GM12878 (cell line): Measurements from ENCODE around the gene WNT9A. TPM values are rescaled to one million over a fixed set of nuclear protein-coding genes. Genes with fewer than 3 reads are reported as not detected.

Source experiments
- ATAC-seq: fragments of 200-7000 bp; cut with Tn5 transposase; 3 replicates; pipeline ENCODE4 v1.9.1; 2020; ENCODE audit warnings: mild to moderate bottlenecking, moderate library complexity
- BruUV-seq: library from RNA; stranded (reverse); fragments of 400-500 nt; replicated peaks from 2 replicates; lab custom pipeline; 2021; lab: Mats Ljungman, UMichigan
- CTCF ChIA-PET: fragments of 300-600 bp; sonication (Branson Sonifier 250); formaldehyde crosslinking; extraction: SDS; loops from one replicate; lab custom pipeline; 2021; ENCODE audit warnings: inconsistent platforms; lab: Yijun Ruan, JAX
- POLR2A ChIA-PET: fragments of 350-600 bp; formaldehyde crosslinking; extraction: SDS; loops from one replicate; lab custom pipeline; 2021; ENCODE audit warnings: inconsistent platforms; lab: Charles Lee
- RAD21 ChIA-PET: fragments of 300-600 bp; sonication (Branson Sonifier 250); formaldehyde crosslinking; loops from one replicate; lab custom pipeline; 2023; ENCODE audit warnings: antibody characterized with exemption; ENCODE audit not compliant: unreplicated experiment; lab: Charles Lee
- SMC1A ChIA-PET: fragments of 300-600 bp; sonication (Branson Sonifier 250); formaldehyde crosslinking; loops from one replicate; lab custom pipeline; 2023; ENCODE audit not compliant: unreplicated experiment, uncharacterized antibody; lab: Charles Lee
- DNase-seq: peaks from one replicate; pipeline ENCODE4 v3.0.0-alpha.2; 2011; ENCODE audit warnings: low read depth, low spot score
- FAIRE-seq: peaks from 3 replicates; lab custom pipeline; 2011; peaks lifted over from hg19 to GRCh38; lab: Jason Lieb, UNC
- H2AFZ ChIP-seq: 2 replicates; pipeline ENCODE4 v1.6.0; 2011; ENCODE audit warnings: low read depth, low read length, control low read depth; ENCODE audit not compliant: control insufficient read depth
- H3K27ac ChIP-seq: 2 replicates; pipeline ENCODE4 v1.5.1; 2011; ENCODE audit warnings: control low read depth; ENCODE audit not compliant: control insufficient read depth, insufficient read depth
- H3K27me3 ChIP-seq, 2 experiments: replicated peaks in 1 of 2; 2 replicates each; pipeline versions ENCODE4 v1.6.0 to v1.6.1; 2011; ENCODE audit warnings: low read length in 1 of 2; ENCODE audit not compliant: control insufficient read depth in 2 of 2, insufficient read depth in 2 of 2
- H3K36me3 ChIP-seq, 2 experiments: 2 replicates each; pipeline ENCODE4 v1.5.1; 2011; ENCODE audit warnings: low read length in 1 of 2; ENCODE audit not compliant: control insufficient read depth in 2 of 2, insufficient read depth in 2 of 2
- H3K4me1 ChIP-seq: 2 replicates; pipeline ENCODE4 v1.6.1; 2011; ENCODE audit warnings: mild to moderate bottlenecking, low read length, moderate library complexity, mixed read lengths; ENCODE audit not compliant: control insufficient read depth, insufficient read depth
- H3K4me2 ChIP-seq: 2 replicates; pipeline ENCODE4 v1.6.0; 2011; ENCODE audit warnings: control low read depth; ENCODE audit not compliant: control insufficient read depth, insufficient read depth
- H3K4me3 ChIP-seq: fragments of 200-600 bp; sonication (generic); 2 replicates; pipeline ENCODE4 v1.5.1; 2016
- H3K79me2 ChIP-seq: 2 replicates; pipeline ENCODE4 v1.6.0; 2011; ENCODE audit warnings: low read length; ENCODE audit not compliant: control insufficient read depth, insufficient read depth
- H3K9ac ChIP-seq: 2 replicates; pipeline ENCODE4 v1.8.0; 2011; ENCODE audit warnings: low read length, control low read depth, mixed read lengths; ENCODE audit not compliant: control insufficient read depth, insufficient read depth
- H3K9me3 ChIP-seq: replicated peaks from 3 replicates; pipeline ENCODE4 v1.5.1; 2011; ENCODE audit warnings: mild to moderate bottlenecking, low read length; ENCODE audit not compliant: control insufficient read depth, insufficient read depth
- H4K20me1 ChIP-seq: 2 replicates; pipeline ENCODE4 v1.6.0; 2011; ENCODE audit not compliant: control insufficient read depth, insufficient read depth
- CREB1 ChIP-seq: IDR thresholded peaks from 2 replicates; pipeline ENCODE4 v1.6.1; 2012; ENCODE audit warnings: low read depth, mild to moderate bottlenecking, inconsistent platforms
- GABPA ChIP-seq: IDR thresholded peaks from 2 replicates; pipeline ENCODE4 v1.6.1; 2014; ENCODE audit warnings: antibody characterized with exemption, low read depth, mild to moderate bottlenecking, inconsistent platforms
- HCFC1 ChIP-seq: fragments of 150-350 bp; IDR thresholded peaks from 2 replicates; pipeline ENCODE4 v1.6.1; 2014; ENCODE audit warnings: low read length
- MTA2 ChIP-seq: fragments of 450-650 bp; IDR thresholded peaks from 2 replicates; pipeline ENCODE4 v1.6.1; 2016; ENCODE audit warnings: low read depth, mild to moderate bottlenecking, moderate library complexity
- NR2C2 ChIP-seq: IDR thresholded peaks from 2 replicates; pipeline ENCODE4 v1.6.1; 2011; ENCODE audit warnings: borderline replicate concordance, low read depth; ENCODE audit not compliant: control insufficient read depth, insufficient read length
- RBBP5 ChIP-seq: fragments of 200-600 bp; sonication (generic); conservative IDR thresholded peaks from 2 replicates; pipeline ENCODE4 v1.6.1; 2016
- ZNF217 ChIP-seq: fragments of 450-650 bp; IDR thresholded peaks from 2 replicates; pipeline ENCODE4 v1.6.1; 2017; ENCODE audit warnings: antibody characterized with exemption, mild to moderate bottlenecking
- ZNF384 ChIP-seq: IDR thresholded peaks from 2 replicates; pipeline ENCODE4 v1.6.1; 2012; ENCODE audit warnings: low read depth, mild to moderate bottlenecking, low read length, improper control_type of control experiment, borderline replicate concordance
- ZNF622 ChIP-seq: fragments of 450-650 bp; IDR thresholded peaks from 2 replicates; pipeline ENCODE4 v1.6.1; 2017; ENCODE audit warnings: mild to moderate bottlenecking, inconsistent platforms
- ZZZ3 ChIP-seq: IDR thresholded peaks from 2 replicates; pipeline ENCODE4 v1.6.1; 2011; ENCODE audit warnings: low read depth; ENCODE audit not compliant: control insufficient read depth, insufficient read length
- WGBS: methylation state at CpG from one replicate; pipeline ENCODE4 v1.1.6; 2016; ENCODE audit warnings: low lambda C conversion rate; ENCODE audit not compliant: insufficient replicate concordance, insufficient coverage; ENCODE audit errors: missing lambda C conversion rate; 5-methylcytosine and 5-hydroxymethylcytosine counted together
- in situ Hi-C: fragments of 300-500 bp; cut with MboI; formaldehyde crosslinking; loops from 9 replicates; pipeline ENCODE4 v1.14.3; 2018; ENCODE audit warnings: mixed read lengths
- intact Hi-C: fragments of 100-400 bp; cut with micrococcal nuclease; formaldehyde crosslinking; loops from one replicate; pipeline ENCODE4 v1.14.2; 2022; ENCODE audit not compliant: unreplicated experiment
- polyA plus RNA-seq, 11 experiments: library from polyadenylated mRNA; depleted of rRNA in 4 of 11; unstranded in 6 of 11; stranded (reverse) in 5 of 11; fragments of >200 nt; fragmentation: Nextera tagmentation in 4 of 11; fragmentation: Illumina TruSeq in 1 of 11; extraction: Ambion mirVana in 4 of 11; extraction: Trizol in 1 of 11; gene quantifications; 1 replicate in 1 of 11; 2 replicates in 10 of 11; pipeline versions ENCODE4 v1.2.1 to v1.2.3, GENCODE V29; 2011 to 2016; ENCODE audit warnings: inconsistent platforms in 2 of 11, missing spikeins in 2 of 11, low read depth in 1 of 11
- total RNA-seq, 4 experiments: library from RNA; depleted of rRNA in 3 of 4; stranded (reverse); fragments of >200 nt in 3 of 4; fragmentation: Illumina TruSeq in 1 of 4; extraction: Trizol in 1 of 4; gene quantifications; 2 replicates each; pipeline versions ENCODE4 v1.2.1 to v1.2.3, GENCODE V29; 2013 to 2021
- TF ChIP-seq, protein P1 (sequence below): fragments of 450-650 bp; IDR thresholded peaks from 2 replicates; pipeline ENCODE4 v1.6.1; 2017; ENCODE audit warnings: mild to moderate bottlenecking, low read depth, inconsistent platforms; ENCODE audit not compliant: poor library complexity, severe bottlenecking
- TF ChIP-seq, protein P2 (sequence below): IDR thresholded peaks from 2 replicates; pipeline ENCODE4 v1.6.1; 2012; ENCODE audit warnings: mild to moderate bottlenecking, low read depth, low read length
- TF ChIP-seq, protein P3 (sequence below): fragments of 450-650 bp; IDR thresholded peaks from 2 replicates; pipeline ENCODE4 v1.6.1; 2017; ENCODE audit warnings: mild to moderate bottlenecking, moderate library complexity

The WNT9A gene
- total and polyA plus RNA-seq, 10 of the 15 experiments (the other 5 are each of a cell fraction or from before 2014, with no cell fraction given), result not detected

DNA sequence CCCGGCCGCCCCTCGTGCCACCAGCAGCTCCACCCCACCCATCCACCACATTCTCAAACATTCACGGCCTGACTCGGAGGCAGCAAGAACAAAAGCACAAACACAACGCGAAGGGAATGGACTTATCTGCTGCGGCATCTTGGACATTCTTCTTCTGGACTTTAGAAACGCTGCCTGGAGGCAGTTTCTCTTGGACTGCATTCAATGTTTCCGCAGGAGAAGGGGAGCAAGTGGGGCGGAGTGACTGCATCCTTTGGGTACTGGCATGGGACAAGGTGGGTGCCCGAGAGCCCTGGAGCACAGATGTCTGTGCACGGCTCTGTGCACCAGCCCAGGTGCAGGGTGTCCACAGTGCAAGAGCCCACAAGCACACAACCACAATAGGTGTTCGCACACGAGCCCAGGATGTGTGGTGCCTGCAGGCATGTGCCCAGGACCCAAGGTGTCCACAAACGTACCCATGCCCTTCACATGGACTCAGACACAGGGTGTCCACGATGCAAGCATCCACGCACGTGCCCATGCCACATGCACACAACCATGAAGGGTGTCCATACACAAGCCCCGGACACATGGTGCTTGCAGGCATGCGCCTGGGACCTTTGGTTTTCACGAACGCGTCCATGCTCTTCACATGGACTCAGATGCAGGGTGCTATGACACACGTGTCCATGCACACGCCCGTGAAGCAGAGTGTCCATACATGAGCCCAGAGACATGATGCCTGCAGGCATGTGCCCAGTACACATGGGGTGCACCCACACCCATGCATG is 53.6 kb downstream of the WNT9A start:
- DNase-seq (no peak), FAIRE-seq (no peak), ATAC-seq (no peak)
- intact Hi-C loops (no loop called here), in situ Hi-C loops (no loop called here)
- Histone ChIP-seq H3K4me2 (no peak overlapping the region), H3K4me1 (no peaks in the 10 kb centered on the region), H3K27ac (no peak overlapping the region), H3K9ac (no peak overlapping the region), H3K27me3 (no peaks in the 10 kb centered on the region), H3K4me3 (no peak overlapping the region), H3K36me3 (no peaks in the 10 kb centered on the region), H2AFZ (no peak overlapping the region), H3K9me3 (no peaks in the 10 kb centered on the region)
- WGBS, result 43% methylated on average over 27 of the region's 27 CpGs
- ChIA-PET POLR2A (no interaction called here), RAD21 (no interaction called here), CTCF (no interaction called here), SMC1A (no interaction called here)
- no TSS peak for BruUV-seq
- TF ChIP-seq RBBP5 (no peak), MTA2 (no peak), ZZZ3 (no peak), ZNF384 (no peak), GABPA (no peak), CREB1 (no peak), ZNF217 (no peak), NR2C2 (no peak), HCFC1 (no peak), ZNF622 (no peak)
- TF ChIP-seq, protein P1, sequence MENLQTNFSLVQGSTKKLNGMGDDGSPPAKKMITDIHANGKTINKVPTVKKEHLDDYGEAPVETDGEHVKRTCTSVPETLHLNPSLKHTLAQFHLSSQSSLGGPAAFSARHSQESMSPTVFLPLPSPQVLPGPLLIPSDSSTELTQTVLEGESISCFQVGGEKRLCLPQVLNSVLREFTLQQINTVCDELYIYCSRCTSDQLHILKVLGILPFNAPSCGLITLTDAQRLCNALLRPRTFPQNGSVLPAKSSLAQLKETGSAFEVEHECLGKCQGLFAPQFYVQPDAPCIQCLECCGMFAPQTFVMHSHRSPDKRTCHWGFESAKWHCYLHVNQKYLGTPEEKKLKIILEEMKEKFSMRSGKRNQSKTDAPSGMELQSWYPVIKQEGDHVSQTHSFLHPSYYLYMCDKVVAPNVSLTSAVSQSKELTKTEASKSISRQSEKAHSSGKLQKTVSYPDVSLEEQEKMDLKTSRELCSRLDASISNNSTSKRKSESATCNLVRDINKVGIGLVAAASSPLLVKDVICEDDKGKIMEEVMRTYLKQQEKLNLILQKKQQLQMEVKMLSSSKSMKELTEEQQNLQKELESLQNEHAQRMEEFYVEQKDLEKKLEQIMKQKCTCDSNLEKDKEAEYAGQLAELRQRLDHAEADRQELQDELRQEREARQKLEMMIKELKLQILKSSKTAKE, result no peak
- TF ChIP-seq, protein P2, sequence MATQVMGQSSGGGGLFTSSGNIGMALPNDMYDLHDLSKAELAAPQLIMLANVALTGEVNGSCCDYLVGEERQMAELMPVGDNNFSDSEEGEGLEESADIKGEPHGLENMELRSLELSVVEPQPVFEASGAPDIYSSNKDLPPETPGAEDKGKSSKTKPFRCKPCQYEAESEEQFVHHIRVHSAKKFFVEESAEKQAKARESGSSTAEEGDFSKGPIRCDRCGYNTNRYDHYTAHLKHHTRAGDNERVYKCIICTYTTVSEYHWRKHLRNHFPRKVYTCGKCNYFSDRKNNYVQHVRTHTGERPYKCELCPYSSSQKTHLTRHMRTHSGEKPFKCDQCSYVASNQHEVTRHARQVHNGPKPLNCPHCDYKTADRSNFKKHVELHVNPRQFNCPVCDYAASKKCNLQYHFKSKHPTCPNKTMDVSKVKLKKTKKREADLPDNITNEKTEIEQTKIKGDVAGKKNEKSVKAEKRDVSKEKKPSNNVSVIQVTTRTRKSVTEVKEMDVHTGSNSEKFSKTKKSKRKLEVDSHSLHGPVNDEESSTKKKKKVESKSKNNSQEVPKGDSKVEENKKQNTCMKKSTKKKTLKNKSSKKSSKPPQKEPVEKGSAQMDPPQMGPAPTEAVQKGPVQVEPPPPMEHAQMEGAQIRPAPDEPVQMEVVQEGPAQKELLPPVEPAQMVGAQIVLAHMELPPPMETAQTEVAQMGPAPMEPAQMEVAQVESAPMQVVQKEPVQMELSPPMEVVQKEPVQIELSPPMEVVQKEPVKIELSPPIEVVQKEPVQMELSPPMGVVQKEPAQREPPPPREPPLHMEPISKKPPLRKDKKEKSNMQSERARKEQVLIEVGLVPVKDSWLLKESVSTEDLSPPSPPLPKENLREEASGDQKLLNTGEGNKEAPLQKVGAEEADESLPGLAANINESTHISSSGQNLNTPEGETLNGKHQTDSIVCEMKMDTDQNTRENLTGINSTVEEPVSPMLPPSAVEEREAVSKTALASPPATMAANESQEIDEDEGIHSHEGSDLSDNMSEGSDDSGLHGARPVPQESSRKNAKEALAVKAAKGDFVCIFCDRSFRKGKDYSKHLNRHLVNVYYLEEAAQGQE, result no peak
- TF ChIP-seq, protein P3, sequence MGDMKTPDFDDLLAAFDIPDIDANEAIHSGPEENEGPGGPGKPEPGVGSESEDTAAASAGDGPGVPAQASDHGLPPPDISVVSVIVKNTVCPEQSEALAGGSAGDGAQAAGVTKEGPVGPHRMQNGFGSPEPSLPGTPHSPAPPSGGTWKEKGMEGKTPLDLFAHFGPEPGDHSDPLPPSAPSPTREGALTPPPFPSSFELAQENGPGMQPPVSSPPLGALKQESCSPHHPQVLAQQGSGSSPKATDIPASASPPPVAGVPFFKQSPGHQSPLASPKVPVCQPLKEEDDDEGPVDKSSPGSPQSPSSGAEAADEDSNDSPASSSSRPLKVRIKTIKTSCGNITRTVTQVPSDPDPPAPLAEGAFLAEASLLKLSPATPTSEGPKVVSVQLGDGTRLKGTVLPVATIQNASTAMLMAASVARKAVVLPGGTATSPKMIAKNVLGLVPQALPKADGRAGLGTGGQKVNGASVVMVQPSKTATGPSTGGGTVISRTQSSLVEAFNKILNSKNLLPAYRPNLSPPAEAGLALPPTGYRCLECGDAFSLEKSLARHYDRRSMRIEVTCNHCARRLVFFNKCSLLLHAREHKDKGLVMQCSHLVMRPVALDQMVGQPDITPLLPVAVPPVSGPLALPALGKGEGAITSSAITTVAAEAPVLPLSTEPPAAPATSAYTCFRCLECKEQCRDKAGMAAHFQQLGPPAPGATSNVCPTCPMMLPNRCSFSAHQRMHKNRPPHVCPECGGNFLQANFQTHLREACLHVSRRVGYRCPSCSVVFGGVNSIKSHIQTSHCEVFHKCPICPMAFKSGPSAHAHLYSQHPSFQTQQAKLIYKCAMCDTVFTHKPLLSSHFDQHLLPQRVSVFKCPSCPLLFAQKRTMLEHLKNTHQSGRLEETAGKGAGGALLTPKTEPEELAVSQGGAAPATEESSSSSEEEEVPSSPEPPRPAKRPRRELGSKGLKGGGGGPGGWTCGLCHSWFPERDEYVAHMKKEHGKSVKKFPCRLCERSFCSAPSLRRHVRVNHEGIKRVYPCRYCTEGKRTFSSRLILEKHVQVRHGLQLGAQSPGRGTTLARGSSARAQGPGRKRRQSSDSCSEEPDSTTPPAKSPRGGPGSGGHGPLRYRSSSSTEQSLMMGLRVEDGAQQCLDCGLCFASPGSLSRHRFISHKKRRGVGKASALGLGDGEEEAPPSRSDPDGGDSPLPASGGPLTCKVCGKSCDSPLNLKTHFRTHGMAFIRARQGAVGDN, result no peak
- TF ChIP-seq, all 136 proteins: peak for 0
- H3K79me2 ChIP-seq, result no peaks in the 10 kb centered on the region
- no peaks in the 10 kb centered on the region for H4K20me1 ChIP-seq
